Rectal smooth muscle tissue (tissue), 1 donor: ENCODE data around the gene UPK3B.
"Not testable (repeated sequence)": the region's sequence is repeated elsewhere in the genome, so short reads cannot be mapped to it uniquely, and the experiment has no call there.

Experiments
- H3K27ac ChIP-seq: one replicate; pipeline ENCODE4 v1.7.0; 2013; ENCODE audit warnings: low read depth, low read length, inconsistent platforms
- H3K27me3 ChIP-seq: one replicate; pipeline ENCODE4 v1.7.0; 2013; ENCODE audit warnings: low read length; ENCODE audit not compliant: control insufficient read depth, insufficient read depth
- H3K36me3 ChIP-seq: one replicate; pipeline ENCODE4 v1.7.0; 2013; ENCODE audit warnings: low read length; ENCODE audit not compliant: control insufficient read depth, insufficient read depth
- H3K4me1 ChIP-seq: one replicate; pipeline ENCODE4 v1.7.0; 2013; ENCODE audit warnings: low read length; ENCODE audit not compliant: control insufficient read depth, insufficient read depth
- H3K4me3 ChIP-seq: one replicate; pipeline ENCODE4 v1.7.0; 2013; ENCODE audit warnings: low read length
- H3K9ac ChIP-seq: one replicate; pipeline ENCODE4 v1.7.0; 2013; ENCODE audit warnings: low read length

The UPK3B gene

DNA sequence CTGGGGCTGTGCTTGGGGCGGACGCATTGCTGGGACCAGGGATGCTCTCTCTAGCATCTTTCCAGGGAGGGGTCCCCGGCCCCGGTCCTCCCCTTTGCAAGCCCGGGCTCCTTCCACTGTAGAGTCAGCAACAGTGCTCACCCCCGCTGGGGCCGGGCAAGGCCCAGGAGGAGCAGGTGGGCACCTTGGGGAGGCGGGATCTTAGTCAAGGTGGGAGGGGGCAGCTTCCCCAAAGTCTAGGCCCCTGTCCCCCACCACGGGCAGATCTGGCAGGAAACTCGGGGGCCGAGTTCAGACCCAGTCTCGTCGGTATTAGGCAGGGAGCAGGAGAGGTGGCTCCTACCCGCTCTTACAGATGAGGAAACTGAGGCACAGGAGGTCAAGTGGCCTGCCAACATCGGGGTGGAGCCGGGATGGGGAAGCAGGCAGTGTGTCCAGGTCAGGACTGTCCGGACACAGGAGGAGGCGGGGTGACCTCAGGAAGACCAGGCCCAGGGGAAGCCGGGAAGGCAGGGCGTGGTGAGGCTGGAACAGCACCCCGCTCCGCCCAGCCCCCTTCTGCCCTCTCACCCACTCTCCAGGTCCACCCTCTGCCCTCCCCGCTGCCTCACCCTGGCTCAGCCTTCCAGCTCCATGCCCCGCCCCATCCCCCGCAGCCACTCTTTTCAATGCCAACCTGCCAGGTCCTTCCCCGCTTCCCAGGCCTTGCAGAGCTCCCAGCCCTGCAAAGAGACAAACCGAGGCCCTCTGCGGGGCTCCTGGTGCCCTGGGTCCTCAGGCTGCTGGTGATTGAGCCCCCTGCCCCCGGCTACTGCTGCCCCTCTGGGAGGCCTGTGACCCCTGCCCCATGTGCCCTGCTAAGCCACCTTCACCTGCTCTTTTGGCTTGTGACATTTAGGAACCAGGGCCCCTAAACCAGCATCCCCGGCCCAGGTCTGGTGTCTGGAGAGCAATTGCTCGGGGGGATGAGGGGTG lies 1.8 kb downstream of the UPK3B start:
- H3K27me3 ChIP-seq, H3K27ac ChIP-seq, H3K36me3 ChIP-seq, H3K4me3 ChIP-seq, H3K9ac ChIP-seq, H3K4me1 ChIP-seq: not testable (repeated sequence)

DNA sequence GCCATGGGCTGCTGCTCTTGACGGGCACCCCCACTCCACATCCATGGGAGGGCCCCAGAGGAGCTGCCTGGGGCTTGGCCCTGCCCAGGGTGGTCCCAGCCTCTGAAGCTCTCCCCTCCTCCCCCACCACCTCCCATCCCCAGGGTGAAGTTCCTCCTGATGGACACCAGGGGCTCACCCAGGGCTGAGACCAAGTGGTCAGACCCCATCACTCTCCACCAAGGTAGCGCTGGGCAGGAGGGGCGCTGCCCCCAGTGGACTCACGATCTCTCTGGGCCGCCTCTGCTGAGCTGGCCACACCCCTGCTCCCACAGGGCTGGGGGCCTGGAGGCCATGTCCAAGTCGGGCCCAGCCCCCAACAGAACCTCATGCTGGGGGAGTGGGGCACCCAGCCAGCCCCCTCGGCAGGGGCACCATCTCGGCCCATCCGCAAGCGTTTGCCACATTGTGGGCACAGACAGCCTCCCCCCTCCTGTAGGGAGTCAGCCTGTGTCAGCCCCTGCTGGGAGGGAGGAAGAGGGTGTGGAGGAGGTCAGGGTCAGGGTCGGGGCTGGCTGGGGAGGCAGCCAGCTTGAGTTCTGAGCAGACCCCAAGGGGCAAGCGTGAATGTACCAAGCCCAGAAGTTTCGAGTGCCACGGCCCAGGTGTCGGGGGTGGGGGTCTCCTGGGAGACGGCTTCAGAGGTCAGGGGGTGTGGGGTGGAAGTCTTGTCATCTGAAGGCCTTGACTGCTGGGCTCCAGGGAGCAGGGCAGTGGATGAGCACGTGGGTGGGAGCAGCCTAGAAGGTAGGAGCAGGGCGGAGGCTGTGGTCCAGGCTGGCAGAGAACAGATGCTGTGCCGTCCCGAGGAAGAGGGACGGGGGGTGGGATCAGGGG lies 2.8 kb downstream of the UPK3B start:
- no peak overlapping the region for H3K4me3 ChIP-seq
- no peak overlapping the region for H3K9ac ChIP-seq
- H3K27me3 ChIP-seq: no peaks in the 10 kb centered on the region
- H3K27ac ChIP-seq: no peak overlapping the region
- no peaks in the 10 kb centered on the region for H3K36me3 ChIP-seq
- H3K4me1 ChIP-seq: no peaks in the 10 kb centered on the region

DNA sequence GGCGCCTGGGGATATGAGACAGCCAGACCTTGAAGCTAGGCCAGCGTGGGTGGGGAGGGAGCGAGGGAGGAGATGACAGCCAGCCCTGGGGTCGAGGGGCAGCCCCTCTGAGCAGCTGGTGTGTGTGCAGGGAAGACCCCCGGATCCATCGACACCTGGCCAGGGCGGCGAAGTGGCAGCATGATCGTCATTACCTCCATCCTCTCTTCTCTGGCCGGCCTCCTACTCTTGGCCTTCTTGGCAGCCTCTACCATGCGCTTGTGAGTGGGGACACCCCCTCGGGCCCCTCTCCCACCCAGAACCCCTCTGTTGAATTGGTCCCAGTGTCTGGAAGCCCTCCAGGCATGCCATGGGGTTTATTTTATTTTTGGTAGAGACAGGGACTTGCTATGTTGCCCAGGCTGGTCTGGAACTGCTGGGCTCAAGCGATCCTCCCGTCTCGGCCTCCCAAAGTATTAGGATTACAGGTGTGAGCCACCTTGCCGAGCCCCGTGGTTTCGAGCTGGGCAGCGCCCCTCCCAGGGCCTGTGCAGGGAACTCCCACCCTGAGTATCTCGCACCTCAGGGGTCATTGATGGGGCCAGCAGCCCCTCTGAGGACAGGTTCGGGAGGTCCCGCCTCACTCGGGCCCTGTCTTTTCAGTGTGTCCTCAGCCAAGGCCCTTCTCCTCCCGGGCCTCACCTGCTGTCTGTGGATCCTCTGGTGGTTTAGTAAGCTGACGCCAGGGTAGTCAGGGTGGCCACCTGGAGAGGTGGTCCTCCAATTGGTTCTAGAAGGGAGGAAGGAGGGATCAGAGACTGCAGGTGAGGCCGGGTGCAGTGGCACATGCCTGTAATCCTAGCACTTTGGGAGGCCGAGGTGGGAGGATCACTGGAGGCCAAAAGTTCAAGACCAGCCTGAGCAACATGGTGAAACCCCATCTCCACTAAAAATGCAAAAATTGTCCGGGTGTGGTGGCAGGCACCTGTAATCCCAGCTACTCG lies 3.8 kb downstream of the UPK3B start:
- no peak overlapping the region for H3K27ac ChIP-seq
- H3K9ac ChIP-seq: no peak overlapping the region
- H3K36me3 ChIP-seq: no peaks in the 10 kb centered on the region
- no peaks in the 10 kb centered on the region for H3K4me1 ChIP-seq
- H3K27me3 ChIP-seq: no peaks in the 10 kb centered on the region
- H3K4me3 ChIP-seq: no peak overlapping the region

DNA sequence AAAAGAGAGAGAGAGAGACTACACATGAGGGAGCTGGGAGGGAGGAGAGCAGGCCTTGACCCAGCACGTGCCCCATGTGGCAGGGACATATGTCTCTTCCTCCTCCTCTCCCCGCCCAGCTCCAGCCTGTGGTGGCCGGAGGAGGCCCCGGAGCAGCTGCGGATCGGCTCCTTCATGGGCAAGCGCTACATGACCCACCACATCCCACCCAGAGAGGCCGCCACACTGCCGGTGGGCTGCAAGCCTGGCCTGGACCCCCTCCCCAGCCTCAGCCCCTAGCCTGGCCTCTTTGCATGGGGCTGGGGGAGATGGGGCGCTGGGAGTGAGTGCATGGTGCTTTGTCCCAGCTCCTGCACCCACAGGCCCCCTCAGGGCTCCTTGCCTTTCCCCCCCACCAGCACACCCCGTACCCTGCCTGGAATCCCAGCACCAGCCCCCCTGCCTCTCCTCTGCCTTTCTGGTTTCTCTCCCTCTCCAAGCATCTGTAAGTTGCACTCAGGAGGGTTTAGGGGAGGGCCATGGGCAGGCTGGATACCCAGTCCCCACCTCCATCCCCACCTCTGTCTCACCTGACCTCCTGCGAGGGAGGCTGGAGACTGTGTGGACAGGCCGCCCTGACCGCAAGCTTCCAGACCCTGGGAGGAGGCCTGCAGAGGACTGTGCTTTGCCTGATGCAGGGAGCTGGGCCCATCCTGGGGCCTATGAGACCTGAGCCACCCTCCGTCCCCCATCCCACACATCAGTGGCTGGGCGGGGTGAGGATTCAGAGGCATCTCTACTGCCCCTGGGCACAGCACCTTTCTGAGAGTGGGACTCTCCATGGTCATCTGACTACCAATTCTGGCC lies 4.8 kb downstream of the UPK3B start:
- Histone ChIP-seq H3K9ac (no peak overlapping the region), H3K27me3 (no peaks in the 10 kb centered on the region), H3K4me3 (no peak overlapping the region)

DNA sequence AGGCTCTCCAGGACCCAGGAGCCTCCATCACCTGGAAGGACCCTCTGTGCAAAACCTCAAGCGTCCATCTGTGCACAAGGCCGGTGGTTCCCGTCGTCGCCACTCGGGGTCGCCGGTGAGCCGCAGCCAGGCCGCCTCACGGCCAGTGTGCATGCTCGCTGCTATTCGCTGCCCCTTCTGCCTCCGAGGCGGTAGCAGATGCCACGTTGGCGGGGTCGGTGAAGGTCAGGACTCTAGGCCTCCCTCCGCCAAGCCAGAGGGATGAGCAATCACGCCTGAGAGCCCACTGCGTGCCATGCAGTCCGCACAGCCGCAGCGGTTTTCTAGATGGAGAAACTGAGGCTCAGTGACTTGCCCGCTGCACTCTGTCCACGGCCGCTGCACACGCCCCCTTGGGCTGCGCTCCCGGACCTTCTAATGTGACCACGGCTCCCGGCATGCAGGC lies 5.7 kb downstream of the UPK3B start:
- Histone ChIP-seq H3K4me1 (no peaks in the 10 kb centered on the region), H3K27me3 (no peaks in the 10 kb centered on the region), H3K27ac (no peak overlapping the region), H3K36me3 (no peaks in the 10 kb centered on the region), H3K9ac (no peak overlapping the region), H3K4me3 (no peak overlapping the region)

More for the DNA sequence above, 4.8 kb downstream of the UPK3B start:
- H3K4me1 ChIP-seq: no peaks in the 10 kb centered on the region
- no peak overlapping the region for H3K27ac ChIP-seq
- H3K36me3 ChIP-seq: no peaks in the 10 kb centered on the region

DNA sequence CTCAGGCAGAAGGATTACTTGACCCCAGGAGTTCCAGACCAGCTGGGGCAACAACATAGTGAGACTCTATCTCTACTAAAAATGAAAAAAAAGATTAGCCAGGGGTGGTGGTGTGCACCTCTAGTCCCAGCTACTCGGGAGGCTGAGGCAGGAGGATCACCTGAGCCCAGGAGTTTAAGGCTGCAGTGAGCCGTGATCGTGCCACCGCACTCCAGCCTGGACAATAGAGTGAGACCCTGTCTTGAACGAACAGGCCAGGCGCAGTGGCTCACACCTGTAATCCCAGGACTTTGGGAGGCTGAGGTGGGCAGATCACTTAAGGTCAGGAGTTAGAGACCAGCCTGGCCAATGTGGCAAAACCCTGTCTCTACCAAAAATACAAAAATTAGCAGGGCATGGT lies 6.6 kb downstream of the UPK3B start:
- not testable (repeated sequence) for H3K27ac ChIP-seq, H3K4me1 ChIP-seq, H3K36me3 ChIP-seq, H3K27me3 ChIP-seq, H3K9ac ChIP-seq, H3K4me3 ChIP-seq

DNA sequence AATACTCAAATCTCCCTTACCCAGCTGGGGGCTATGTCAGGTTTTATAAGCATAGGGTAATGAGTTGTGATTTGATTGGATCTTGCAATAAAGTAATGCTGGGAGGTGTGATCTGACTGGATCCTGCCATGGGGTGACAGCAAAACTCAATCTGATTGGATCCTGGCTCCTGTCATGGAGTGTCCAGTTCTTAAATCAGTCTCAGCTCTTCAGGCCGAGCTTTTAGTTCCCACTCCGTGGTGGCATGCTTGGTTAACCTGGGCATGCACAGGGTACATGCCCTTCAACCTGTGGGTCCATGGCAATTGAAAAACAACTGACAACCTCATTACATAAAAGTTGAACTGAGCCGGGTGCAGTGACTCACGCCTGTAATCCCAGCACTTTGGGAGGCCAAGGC lies 15.8 kb downstream of the UPK3B start:
- not testable (repeated sequence) for H3K4me1 ChIP-seq, H3K4me3 ChIP-seq, H3K36me3 ChIP-seq, H3K9ac ChIP-seq, H3K27ac ChIP-seq, H3K27me3 ChIP-seq

DNA sequence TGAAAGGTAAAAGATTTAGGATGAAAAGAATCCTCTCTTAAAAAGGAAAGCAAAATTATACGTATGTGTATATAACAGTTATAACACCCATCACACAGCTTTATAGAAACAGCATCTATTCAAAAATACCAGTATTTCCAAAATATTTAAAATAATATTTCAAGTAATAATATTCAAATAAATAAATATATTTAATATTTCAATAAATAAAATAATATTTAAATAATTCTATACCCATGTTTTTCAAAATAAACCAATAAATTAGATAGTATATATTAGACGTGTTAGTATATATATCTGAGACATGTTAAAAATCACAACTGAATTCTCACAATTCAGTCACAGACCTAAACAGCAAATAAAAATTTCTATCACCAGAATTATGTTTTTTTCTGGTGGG lies 21.3 kb downstream of the UPK3B start:
- not testable (repeated sequence) for H3K4me3 ChIP-seq, H3K36me3 ChIP-seq, H3K4me1 ChIP-seq, H3K9ac ChIP-seq, H3K27ac ChIP-seq, H3K27me3 ChIP-seq

DNA sequence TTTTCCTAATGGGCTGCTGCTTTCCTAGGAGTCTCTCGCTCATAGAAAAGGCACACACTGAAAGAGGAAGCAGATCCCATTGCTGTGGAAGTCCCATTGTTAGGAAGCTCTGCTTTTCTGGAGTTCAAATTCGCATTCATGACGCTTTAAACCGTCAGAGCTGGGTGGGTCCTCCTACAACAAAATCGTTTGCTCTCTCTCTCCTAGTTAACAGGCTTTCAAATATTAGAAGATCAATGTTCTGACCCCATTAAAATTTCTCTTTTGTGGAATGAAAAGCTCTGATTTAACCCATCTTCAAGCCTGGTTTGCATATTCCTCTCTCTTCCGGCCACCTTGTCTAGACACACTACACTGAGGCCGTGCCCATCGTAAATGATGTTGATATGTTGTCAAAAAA lies 32.8 kb downstream of the UPK3B start, which contains the start of gene SPDYE16:
Gene SPDYE16, minus strand, starts transcription at position 101 of the 400 bp plus-strand sequence. CDS start 1,838 bp downstream, outside the sequence.
- H3K4me3 ChIP-seq, H3K9ac ChIP-seq, H3K4me1 ChIP-seq, H3K36me3 ChIP-seq, H3K27me3 ChIP-seq, H3K27ac ChIP-seq: not testable (repeated sequence)

DNA sequence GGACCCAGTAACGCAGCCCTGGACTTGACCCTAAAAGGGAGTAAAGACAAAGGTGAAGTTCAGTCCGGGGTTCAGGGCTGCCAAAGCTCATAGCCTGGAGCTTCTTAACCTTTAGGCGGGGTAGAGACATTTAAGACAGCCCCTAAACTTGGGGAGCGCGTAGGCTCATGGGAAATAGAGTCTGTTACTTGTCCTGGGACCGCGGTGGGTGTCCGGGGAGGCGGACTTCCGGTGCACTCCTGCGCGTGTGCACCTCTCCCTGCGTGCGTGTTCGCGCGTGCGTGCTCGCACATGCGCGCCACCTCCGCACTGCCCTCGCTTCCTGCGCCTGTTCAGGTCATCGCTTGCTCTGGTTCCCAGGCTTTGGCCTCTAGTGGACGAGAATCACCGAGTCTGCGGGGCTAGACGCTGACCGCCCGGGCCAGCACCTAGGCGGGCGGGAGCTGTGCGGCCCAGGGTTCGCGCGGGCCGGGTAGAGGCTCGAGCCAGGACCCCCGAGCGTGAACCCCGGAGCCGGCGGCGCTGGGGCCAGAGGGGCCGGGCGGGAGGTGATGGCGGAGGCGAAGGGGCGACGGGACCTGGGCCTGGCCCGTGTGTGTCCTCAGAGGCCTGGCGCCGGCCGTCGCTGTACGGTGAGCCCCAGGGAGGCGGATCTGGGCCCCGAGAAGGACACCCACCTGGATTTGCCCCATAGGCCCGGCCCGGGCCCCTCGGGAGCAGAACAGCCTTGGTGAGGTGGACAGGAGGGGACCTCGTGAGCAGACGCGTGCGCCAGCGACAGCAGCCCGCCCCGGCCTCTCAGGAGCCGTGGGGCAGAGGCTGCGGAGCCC lies 38.9 kb downstream of the UPK3B start:
- Histone ChIP-seq H3K9ac (peak overlapping the region; percentile 25), H3K4me3 (peak overlapping the region; percentile 84), H3K27ac (peak overlapping the region; percentile 74)
- H3K27me3 ChIP-seq, H3K4me1 ChIP-seq, H3K36me3 ChIP-seq: not testable (repeated sequence)
